RWPE1 (cell line): ENCODE data around the gene NSG1.
A peak's percentile ranks its signal among the peaks of the same experiment; 100 is the strongest.

Source experiments
- CTCF ChIA-PET: fragments of 350-600 bp; sonication (Branson Sonifier 250); formaldehyde crosslinking; extraction: SDS; loops from one replicate; lab custom pipeline; 2021; lab: Yijun Ruan, JAX
- POLR2A ChIA-PET: fragments of 400-600 bp; formaldehyde crosslinking; extraction: SDS; loops from one replicate; lab custom pipeline; 2020; ENCODE audit warnings: antibody characterized with exemption; ENCODE audit not compliant: low non-redundant PET; lab: Yijun Ruan, JAX
- DNase-seq: peaks from one replicate; pipeline ENCODE4 v3.0.0; 2012; ENCODE audit warnings: low spot score
- H3K27ac ChIP-seq: fragments of 450-650 bp; 2 replicates; pipeline ENCODE4 v1.5.1; 2017
- TF ChIP-seq, protein P1 (sequence below): fragments of 450-650 bp; conservative IDR thresholded peaks from 2 replicates; pipeline ENCODE4 v1.5.1; 2017; ENCODE audit warnings: low read depth, mild to moderate bottlenecking

NSG1 gene

GRCh38 chr4:4390046-4390445 is 3.1 kb downstream of the NSG1 start:
- TF ChIP-seq, protein P1, sequence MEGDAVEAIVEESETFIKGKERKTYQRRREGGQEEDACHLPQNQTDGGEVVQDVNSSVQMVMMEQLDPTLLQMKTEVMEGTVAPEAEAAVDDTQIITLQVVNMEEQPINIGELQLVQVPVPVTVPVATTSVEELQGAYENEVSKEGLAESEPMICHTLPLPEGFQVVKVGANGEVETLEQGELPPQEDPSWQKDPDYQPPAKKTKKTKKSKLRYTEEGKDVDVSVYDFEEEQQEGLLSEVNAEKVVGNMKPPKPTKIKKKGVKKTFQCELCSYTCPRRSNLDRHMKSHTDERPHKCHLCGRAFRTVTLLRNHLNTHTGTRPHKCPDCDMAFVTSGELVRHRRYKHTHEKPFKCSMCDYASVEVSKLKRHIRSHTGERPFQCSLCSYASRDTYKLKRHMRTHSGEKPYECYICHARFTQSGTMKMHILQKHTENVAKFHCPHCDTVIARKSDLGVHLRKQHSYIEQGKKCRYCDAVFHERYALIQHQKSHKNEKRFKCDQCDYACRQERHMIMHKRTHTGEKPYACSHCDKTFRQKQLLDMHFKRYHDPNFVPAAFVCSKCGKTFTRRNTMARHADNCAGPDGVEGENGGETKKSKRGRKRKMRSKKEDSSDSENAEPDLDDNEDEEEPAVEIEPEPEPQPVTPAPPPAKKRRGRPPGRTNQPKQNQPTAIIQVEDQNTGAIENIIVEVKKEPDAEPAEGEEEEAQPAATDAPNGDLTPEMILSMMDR = no peak
- CTCF ChIA-PET = no interaction called here
- POLR2A ChIA-PET = no interaction called here
- no peak overlapping the region for H3K27ac ChIP-seq
- DNase-seq = no peak

DNA sequence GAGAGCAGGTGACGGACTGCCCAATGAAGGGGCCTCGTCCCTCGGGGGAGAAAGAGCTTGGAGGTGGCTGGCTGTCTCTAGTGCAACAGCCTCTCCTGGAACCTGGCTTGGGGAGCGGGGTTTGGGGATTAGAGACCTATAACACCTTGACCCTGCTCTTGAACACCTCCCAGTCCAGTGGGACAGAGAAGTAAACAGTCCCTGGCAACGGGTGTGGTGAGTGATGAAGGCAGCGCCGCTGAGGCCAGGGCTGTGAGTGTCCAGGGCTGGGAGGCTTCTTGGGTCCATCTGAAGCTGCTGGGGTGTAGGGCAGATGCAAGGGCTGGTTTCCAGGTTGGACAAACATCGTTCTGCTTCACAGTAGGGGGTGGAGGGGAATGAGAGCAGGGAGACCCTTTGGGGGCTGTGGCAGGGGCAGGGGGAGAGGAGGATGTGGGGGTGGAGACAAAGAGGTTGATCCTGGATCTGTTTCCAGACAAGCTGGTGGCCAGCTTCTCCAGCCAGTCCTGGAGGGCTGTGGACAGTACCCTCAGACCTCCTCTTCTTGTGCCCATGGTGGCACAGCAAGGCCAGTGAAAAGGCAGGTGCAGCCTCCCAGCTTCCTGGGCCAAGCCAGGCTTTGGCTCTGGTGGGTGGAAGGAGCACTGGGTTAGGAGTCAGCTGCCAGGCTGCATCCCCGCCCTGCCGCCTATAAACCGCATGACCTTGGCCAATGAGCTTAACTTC is 3.8 kb downstream of the NSG1 start:
- TF ChIP-seq, protein P1 = no peak
- CTCF ChIA-PET = no interaction called here
- no peak overlapping the region for H3K27ac ChIP-seq
- no peak for DNase-seq
- POLR2A ChIA-PET = no interaction called here

DNA sequence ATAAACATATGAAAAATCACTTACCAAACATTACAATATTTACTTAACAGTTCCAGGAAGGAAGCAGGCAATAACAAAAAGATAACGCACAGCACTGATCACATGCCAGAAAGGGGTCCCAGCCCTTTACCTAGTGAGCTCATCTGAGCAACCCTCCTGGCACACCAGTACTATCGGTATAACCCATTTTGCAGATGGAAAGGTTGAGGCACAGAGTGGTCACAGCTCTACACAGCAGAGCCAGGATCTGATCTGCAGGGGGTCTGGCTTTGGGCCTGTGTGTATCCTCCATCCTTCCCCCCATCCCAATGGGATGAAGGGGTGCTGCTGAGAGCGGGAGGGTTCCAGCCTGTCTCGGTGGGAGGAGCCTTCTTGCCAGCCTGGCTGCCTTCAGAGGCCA is 5.0 kb downstream of the NSG1 start:
- peak overlapping the region; percentile 71 for H3K27ac ChIP-seq
- DNase-seq = no peak
- TF ChIP-seq, protein P1 = no peak
- ChIA-PET CTCF (no interaction called here), POLR2A (interaction anchor here (0.5 kb wide), 1 partner anchor 336 kb away, joined by 6 read pairs; no protein-coding TSS in a partner anchor)

DNA sequence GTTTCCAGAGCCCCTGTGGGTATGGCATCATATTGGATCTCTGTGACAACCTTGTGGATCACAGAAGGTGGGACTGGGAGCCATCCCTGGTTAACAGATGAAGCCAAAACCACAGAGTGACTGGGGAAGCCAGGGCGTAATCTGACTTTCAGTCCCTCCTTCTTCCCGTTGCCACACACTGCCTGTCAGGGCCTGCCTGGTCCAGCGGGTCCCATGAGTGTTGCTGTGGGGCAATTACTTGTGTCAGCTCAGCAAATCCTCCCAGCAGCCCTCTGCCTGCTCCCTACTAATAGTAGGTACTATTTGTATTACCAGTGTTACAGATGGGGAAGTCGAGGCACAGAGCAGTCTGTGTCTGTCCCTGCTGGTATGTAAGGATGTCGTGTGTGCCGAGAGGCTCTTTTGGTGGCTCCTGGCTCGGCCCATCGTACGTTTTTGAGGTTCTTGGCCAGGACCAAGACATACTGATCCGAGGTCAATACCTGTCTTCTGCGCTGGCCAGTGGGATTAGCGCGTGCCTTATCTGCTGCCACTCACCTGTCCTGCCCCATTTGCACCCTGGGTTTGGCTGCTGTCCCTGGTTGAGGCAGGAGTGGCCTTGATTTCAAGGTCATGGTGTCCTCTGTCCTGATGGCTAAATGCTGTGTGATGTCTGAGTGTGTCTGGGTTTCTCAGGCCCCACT is 5.7 kb downstream of the NSG1 start:
- ChIA-PET POLR2A (interaction anchor here (0.5 kb wide), 1 partner anchor 337 kb away, joined by 6 read pairs; no protein-coding TSS in a partner anchor), CTCF (no interaction called here)
- peak overlapping the region; percentile 71 for H3K27ac ChIP-seq
- TF ChIP-seq, protein P1 = no peak
- peak; percentile 78 for DNase-seq

GRCh38 chr4:4394644-4395043 is 7.7 kb downstream of the NSG1 start:
- POLR2A ChIA-PET = no interaction called here
- TF ChIP-seq, protein P1 = no peak

DNA sequence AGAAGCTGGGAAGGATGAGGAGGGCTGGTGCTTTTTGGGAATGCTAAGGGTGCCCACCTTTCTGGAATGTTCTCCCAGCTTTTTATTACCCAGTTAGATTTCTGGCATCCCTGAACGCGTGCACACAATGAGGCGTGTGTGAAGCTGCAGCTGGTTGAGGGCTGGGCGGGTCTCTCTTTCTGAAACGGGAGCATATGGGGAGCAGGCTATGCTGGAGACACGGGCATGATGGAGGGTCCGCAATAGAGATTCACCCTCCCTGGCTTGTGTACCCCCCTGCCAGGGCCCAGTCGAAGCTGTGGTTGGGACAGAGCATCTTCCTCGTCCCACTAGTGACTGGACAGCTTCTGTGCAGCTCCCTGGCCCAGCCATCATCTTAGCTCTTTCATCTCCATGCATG is 8.5 kb downstream of the NSG1 start:
- TF ChIP-seq, protein P1 = no peak
- no peak for DNase-seq
- CTCF ChIA-PET = interaction anchor here (0.6 to 1.6 kb wide), 3 partner anchors 11 to 1896 kb away, joined by 4 to 5 read pairs (median 4); no protein-coding TSS in a partner anchor
- POLR2A ChIA-PET = no interaction called here
- no peak overlapping the region for H3K27ac ChIP-seq

More at GRCh38 chr4:4394644-4395043, 7.7 kb downstream of the NSG1 start:
- no peak for DNase-seq
- CTCF ChIA-PET = interaction anchor here (0.6 kb wide), 1 partner anchor 1348 kb away, joined by 4 read pairs; no protein-coding TSS in a partner anchor
- peak overlapping the region; percentile 31 for H3K27ac ChIP-seq
